ENCODE measurements around the gene PTPN3.
"Not testable (repeated sequence)": the region's sequence is repeated elsewhere in the genome, so short reads cannot be mapped to it uniquely, and the experiment has no call there.

The PTPN3 gene, protein sequence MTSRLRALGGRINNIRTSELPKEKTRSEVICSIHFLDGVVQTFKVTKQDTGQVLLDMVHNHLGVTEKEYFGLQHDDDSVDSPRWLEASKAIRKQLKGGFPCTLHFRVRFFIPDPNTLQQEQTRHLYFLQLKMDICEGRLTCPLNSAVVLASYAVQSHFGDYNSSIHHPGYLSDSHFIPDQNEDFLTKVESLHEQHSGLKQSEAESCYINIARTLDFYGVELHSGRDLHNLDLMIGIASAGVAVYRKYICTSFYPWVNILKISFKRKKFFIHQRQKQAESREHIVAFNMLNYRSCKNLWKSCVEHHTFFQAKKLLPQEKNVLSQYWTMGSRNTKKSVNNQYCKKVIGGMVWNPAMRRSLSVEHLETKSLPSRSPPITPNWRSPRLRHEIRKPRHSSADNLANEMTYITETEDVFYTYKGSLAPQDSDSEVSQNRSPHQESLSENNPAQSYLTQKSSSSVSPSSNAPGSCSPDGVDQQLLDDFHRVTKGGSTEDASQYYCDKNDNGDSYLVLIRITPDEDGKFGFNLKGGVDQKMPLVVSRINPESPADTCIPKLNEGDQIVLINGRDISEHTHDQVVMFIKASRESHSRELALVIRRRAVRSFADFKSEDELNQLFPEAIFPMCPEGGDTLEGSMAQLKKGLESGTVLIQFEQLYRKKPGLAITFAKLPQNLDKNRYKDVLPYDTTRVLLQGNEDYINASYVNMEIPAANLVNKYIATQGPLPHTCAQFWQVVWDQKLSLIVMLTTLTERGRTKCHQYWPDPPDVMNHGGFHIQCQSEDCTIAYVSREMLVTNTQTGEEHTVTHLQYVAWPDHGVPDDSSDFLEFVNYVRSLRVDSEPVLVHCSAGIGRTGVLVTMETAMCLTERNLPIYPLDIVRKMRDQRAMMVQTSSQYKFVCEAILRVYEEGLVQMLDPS

GRCh38 chr9:109498195-109499092 is at the start of gene PTPN3:
Gene PTPN3 (minus strand): TSS chr9:109498307. CDS start chr9:109463434, 34,873 bp downstream.
- no peak for DNase-seq (ENCODE audit: low read depth in 2 of 2)
- peak within 1 kb of the TSS; percentile 46 to 55 for H3K4me3 ChIP-seq (replicated peaks in 1 of 2; ENCODE audit: low read depth in 2 of 2, low read length in 2 of 2)
- no peak for TF ChIP-seq CTCF (IDR thresholded peaks at IDR 0.05; ENCODE audit: low read depth, low read length)

- H3K4me3 ChIP-seq (replicated peaks in 1 of 2; ENCODE audit: low read depth in 2 of 2, low read length in 2 of 2); DNase-seq (ENCODE audit: low read depth in 2 of 2): not testable (repeated sequence)
Observed at GRCh38 chr9:109544954-109545353, 46.8 kb upstream of the PTPN3 start.

- TF ChIP-seq CTCF (IDR thresholded peaks at IDR 0.05; ENCODE audit: low read depth, low read length), result no peak
- no peak overlapping the region for H3K4me3 ChIP-seq (replicated peaks in 1 of 2; ENCODE audit: low read depth in 2 of 2, low read length in 2 of 2)
- DNase-seq (ENCODE audit: low read depth in 2 of 2), result peak in 1 of 2 donors; percentile 22
Observed at GRCh38 chr9:109542922-109543321, 44.8 kb upstream of the PTPN3 start.

DNA sequence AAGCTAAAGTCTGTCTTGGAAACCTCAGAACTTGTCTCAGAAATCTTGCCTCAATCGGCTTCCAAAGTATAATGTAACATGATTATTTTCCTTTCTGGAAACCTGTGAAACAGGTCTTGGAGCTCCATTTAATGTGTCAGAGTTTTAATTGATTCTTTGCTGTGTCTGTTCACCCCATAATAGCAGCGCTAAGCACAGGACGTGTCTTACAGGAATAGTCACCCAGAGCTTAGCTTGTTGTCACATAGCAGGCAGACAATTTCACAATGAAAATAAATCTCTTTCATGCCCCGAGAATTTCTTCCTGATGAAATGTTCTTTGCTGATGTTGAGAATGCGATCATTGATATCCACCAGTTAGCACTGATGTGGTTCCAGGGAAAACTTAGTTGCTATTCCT is 40.2 kb upstream of the PTPN3 start:
- no peak for DNase-seq (ENCODE audit: low read depth in 2 of 2)
- no peak for TF ChIP-seq CTCF (IDR thresholded peaks at IDR 0.05; ENCODE audit: low read depth, low read length)
- H3K4me3 ChIP-seq (replicated peaks in 1 of 2; ENCODE audit: low read depth in 2 of 2, low read length in 2 of 2), result no peak overlapping the region

GRCh38 chr9:109537288-109537687 is 39.2 kb upstream of the PTPN3 start:
- no peak overlapping the region for H3K4me3 ChIP-seq (replicated peaks in 1 of 2; ENCODE audit: low read depth in 2 of 2, low read length in 2 of 2)
- no peak for DNase-seq (ENCODE audit: low read depth in 2 of 2)
- no peak for TF ChIP-seq CTCF (IDR thresholded peaks at IDR 0.05; ENCODE audit: low read depth, low read length)

GRCh38 chr9:109536859-109537258 is 38.8 kb upstream of the PTPN3 start:
- DNase-seq (ENCODE audit: low read depth in 2 of 2), result no peak
- H3K4me3 ChIP-seq (replicated peaks in 1 of 2; ENCODE audit: low read depth in 2 of 2, low read length in 2 of 2), result no peak overlapping the region
- no peak for TF ChIP-seq CTCF (IDR thresholded peaks at IDR 0.05; ENCODE audit: low read depth, low read length)

Data from cardiac fibroblast (primary cell).